ENCODE data around the gene HIF1A.
"Not testable (repeated sequence)": the region's sequence is repeated elsewhere in the genome, so short reads cannot be mapped to it uniquely, and the experiment has no call there.

Gene HIF1A

GRCh38 chr14:61694830-61695694 lies at the start of gene HIF1A:
Gene HIF1A, plus strand, starts transcription at chr14:61695513. Its CDS starts 292 bp downstream, at chr14:61695805.
- peak; percentile 77 for DNase-seq

- no peak for DNase-seq
Measured at GRCh38 chr14:61646366-61647116, 48.8 kb upstream of the HIF1A start.

- no peak for DNase-seq
Measured at GRCh38 chr14:61647704-61648103, 47.6 kb upstream of the HIF1A start.

- DNase-seq, result no peak
Measured at GRCh38 chr14:61648377-61648776, 46.9 kb upstream of the HIF1A start.

- no peak for DNase-seq
Measured at GRCh38 chr14:61649283-61649682, 46.0 kb upstream of the HIF1A start.

GRCh38 chr14:61651355-61651754 lies 44.0 kb upstream of the HIF1A start:
- DNase-seq, result no peak

- DNase-seq, result no peak
Measured at GRCh38 chr14:61652526-61653262, 42.6 kb upstream of the HIF1A start.

- no peak for DNase-seq
Measured at GRCh38 chr14:61653507-61653906, 41.8 kb upstream of the HIF1A start.

GRCh38 chr14:61654026-61654425 lies 41.3 kb upstream of the HIF1A start:
- DNase-seq, result no peak

- DNase-seq, result no peak
Measured at GRCh38 chr14:61655777-61656176, 39.5 kb upstream of the HIF1A start.

- DNase-seq, result no peak
Measured at GRCh38 chr14:61656341-61656740, 39.0 kb upstream of the HIF1A start.

- not testable (repeated sequence) for DNase-seq
Measured at GRCh38 chr14:61658111-61658510, 37.2 kb upstream of the HIF1A start.

GRCh38 chr14:61659582-61659981 lies 35.7 kb upstream of the HIF1A start:
- no peak for DNase-seq

- no peak for DNase-seq
Measured at GRCh38 chr14:61661471-61662400, 33.6 kb upstream of the HIF1A start.

GRCh38 chr14:61662437-61663311 lies 32.6 kb upstream of the HIF1A start:
- DNase-seq, result no peak

GRCh38 chr14:61663312-61663979 lies 31.9 kb upstream of the HIF1A start:
- DNase-seq, result peak; percentile 1

GRCh38 chr14:61668282-61668681 lies 27.0 kb upstream of the HIF1A start:
- DNase-seq, result no peak

GRCh38 chr14:61670576-61670975 lies 24.7 kb upstream of the HIF1A start:
- DNase-seq, result no peak

- no peak for DNase-seq
Measured at GRCh38 chr14:61671082-61671481, 24.2 kb upstream of the HIF1A start.

GRCh38 chr14:61672796-61673195 lies 22.5 kb upstream of the HIF1A start:
- no peak for DNase-seq

- no peak for DNase-seq
Measured at GRCh38 chr14:61673305-61673704, 22.0 kb upstream of the HIF1A start.

Measured in GF-D8 (cell line).